Measurements from ENCODE around the gene ABCC1.

DNA sequence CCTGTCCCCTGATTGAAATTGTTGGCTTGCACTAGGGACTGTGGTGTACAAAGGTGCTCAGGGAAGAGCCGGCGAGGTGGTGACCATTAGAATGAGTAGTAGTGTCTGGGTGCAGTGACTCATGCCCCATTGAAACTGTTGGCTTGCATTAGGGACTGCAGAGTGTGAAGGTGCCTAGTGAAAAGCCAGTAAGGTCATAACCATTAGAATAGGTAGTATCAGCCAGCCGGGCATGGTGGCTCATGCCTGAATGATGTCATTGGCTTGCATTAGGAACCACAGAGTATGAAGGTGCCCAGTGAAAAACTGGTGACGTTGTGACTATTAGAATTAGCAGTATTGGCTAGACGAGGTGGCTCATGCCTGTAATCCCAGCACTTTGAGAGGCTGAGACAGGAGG, 195.0 kb downstream of the ABCC1 start:
- TF ChIP-seq, protein P1, sequence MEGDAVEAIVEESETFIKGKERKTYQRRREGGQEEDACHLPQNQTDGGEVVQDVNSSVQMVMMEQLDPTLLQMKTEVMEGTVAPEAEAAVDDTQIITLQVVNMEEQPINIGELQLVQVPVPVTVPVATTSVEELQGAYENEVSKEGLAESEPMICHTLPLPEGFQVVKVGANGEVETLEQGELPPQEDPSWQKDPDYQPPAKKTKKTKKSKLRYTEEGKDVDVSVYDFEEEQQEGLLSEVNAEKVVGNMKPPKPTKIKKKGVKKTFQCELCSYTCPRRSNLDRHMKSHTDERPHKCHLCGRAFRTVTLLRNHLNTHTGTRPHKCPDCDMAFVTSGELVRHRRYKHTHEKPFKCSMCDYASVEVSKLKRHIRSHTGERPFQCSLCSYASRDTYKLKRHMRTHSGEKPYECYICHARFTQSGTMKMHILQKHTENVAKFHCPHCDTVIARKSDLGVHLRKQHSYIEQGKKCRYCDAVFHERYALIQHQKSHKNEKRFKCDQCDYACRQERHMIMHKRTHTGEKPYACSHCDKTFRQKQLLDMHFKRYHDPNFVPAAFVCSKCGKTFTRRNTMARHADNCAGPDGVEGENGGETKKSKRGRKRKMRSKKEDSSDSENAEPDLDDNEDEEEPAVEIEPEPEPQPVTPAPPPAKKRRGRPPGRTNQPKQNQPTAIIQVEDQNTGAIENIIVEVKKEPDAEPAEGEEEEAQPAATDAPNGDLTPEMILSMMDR (IDR thresholded peaks at IDR 0.05) = no peak
- TF ChIP-seq POLR2A (IDR thresholded peaks at IDR 0.05) = no peak
